ENCODE measurements around the gene EDNRB. TPM values are rescaled to one million over a fixed set of nuclear protein-coding genes. Genes with fewer than 3 reads are reported as not detected.

Gene EDNRB
- polyA plus RNA-seq, 1 donor (not counting 4 experiments of a cell fraction or from before 2014, with no cell fraction given) = 0.01 TPM

DNA sequence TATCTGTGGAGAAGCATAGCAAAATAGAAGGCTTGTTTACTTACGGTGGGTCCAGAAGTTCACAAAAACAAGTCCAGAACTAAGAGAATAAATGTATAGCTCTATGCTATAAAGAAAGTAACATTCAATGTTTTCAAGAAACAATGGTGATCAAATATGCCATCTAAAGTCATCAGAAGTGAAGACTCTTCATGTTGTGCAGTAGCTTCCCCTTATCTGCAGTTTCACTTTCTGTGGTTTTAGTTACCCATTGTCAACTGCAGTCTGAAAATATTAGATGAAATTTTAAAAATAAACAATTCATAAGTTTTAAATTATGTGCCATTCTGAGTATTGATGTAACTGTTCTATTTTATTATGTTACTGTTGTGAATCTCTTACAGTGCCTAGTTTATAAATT lies 72.5 kb downstream of the EDNRB start:
- H3K4me2 ChIP-seq (ENCODE audit: control insufficient read depth, extremely low read depth, insufficient read depth, low read depth, low read length) = no peak overlapping the region
- no peaks in the 10 kb centered on the region for H3K27me3 ChIP-seq (ENCODE audit: control insufficient read depth, extremely low read depth, insufficient read depth, low read length)
- H4K20me1 ChIP-seq (ENCODE audit: control insufficient read depth, extremely low read depth, insufficient read depth, low read length) = no peaks in the 10 kb centered on the region
- H3K9ac ChIP-seq (ENCODE audit: control insufficient read depth, extremely low read depth, insufficient read depth, low read length) = no peak overlapping the region
- dilution Hi-C loops (cut with MboI; ENCODE audit: extremely low pct_ligation_motif_present, low sequenced_read_pairs) = no loop called here
- DNase-seq (ENCODE audit: low read depth, low spot score) = no peak
- no peaks in the 10 kb centered on the region for H3K36me3 ChIP-seq (ENCODE audit: control insufficient read depth in 2 of 2, extremely low read depth in 1 of 2, insufficient read depth in 2 of 2, low read length in 2 of 2)
- TF ChIP-seq CTCF (optimal IDR thresholded peaks at IDR 0.05 in 1 of 3, IDR thresholded peaks at IDR 0.05 in 1 of 3, conservative IDR thresholded peaks at IDR 0.05 in 1 of 3; ENCODE audit: extremely low read depth in 1 of 3, insufficient read depth in 2 of 3, low read length in 3 of 3) = no peak
- no peak for TF ChIP-seq EZH2 (IDR thresholded peaks at IDR 0.05; ENCODE audit: low read length)
- no peaks in the 10 kb centered on the region for H3K4me1 ChIP-seq (ENCODE audit: control insufficient read depth, extremely low read depth, insufficient read depth, low read length)
- H2AFZ ChIP-seq (ENCODE audit: control insufficient read depth, low read length) = no peak overlapping the region
- no peak overlapping the region for H3K4me3 ChIP-seq (ENCODE audit: control insufficient read depth in 2 of 3, extremely low read depth in 1 of 3, insufficient read depth in 2 of 3, low read depth in 1 of 3, low read length in 3 of 3)
- FAIRE-seq = no peak
- H3K9me3 ChIP-seq (ENCODE audit: control insufficient read depth, low read depth, low read length) = no peaks in the 10 kb centered on the region
- H3K79me2 ChIP-seq (ENCODE audit: control insufficient read depth, insufficient read depth, low read length) = no peaks in the 10 kb centered on the region
- H3K9me1 ChIP-seq (ENCODE audit: control insufficient read depth, extremely low read depth, insufficient read depth, low read length) = no peaks in the 10 kb centered on the region
- no peak overlapping the region for H3K27ac ChIP-seq (ENCODE audit: control insufficient read depth, insufficient read depth, low read length)

Small RNA genes within 50 kb of the gene (small RNA-seq; reads per million reads assigned to genes)
- 0 reads per million in 3 experiments for gene RN7SL810P (ENCODE audit: insufficient read length in 3 of 3, low read depth in 3 of 3, low replicate concordance in 1 of 3)

Other genes with a start within 250 kb of the EDNRB start
- not detected in 3 replicates for gene SLAIN1, start 221.1 kb downstream of the EDNRB start, polyA plus RNA-seq